Mucosa of descending colon (tissue), 3 donors: ENCODE results near the gene SLC51A. TPM values are rescaled to one million over a fixed set of nuclear protein-coding genes. Genes with fewer than 3 reads are reported as not detected.

Source experiments
- ATAC-seq: fragments of 200-7000 bp; cut with Tn5 transposase; one replicate; pipeline ENCODE4 v1.9.1; 2020; ENCODE audit warnings: mild to moderate bottlenecking, moderate library complexity
- DNase-seq, 3 donors: peaks; one replicate each; pipeline ENCODE4 v3.0.0-alpha.2; 2020
- H3K36me3 ChIP-seq: fragments of 200-600 bp; one replicate; pipeline ENCODE4 v1.8.0; 2021; ENCODE audit warnings: low read depth, mild to moderate bottlenecking
- H3K4me1 ChIP-seq: fragments of 200-600 bp; one replicate; pipeline ENCODE4 v1.8.0; 2021; ENCODE audit warnings: low read depth, mild to moderate bottlenecking
- H3K4me3 ChIP-seq: fragments of 200-600 bp; one replicate; pipeline ENCODE4 v1.8.0; 2021; ENCODE audit warnings: mild to moderate bottlenecking
- H3K9me3 ChIP-seq: fragments of 200-600 bp; one replicate; pipeline ENCODE4 v1.8.0; 2021; ENCODE audit warnings: mild to moderate bottlenecking
- CTCF ChIP-seq: fragments of 200-600 bp; IDR thresholded peaks from one replicate; pipeline ENCODE4 v1.8.0; 2022; ENCODE audit warnings: antibody characterized with exemption, mild to moderate bottlenecking
- intact Hi-C, 2 donors: fragments of 100-400 bp; cut with DNase I in 1 of 2; cut with micrococcal nuclease in 1 of 2; formaldehyde crosslinking; loops; one replicate each; pipeline versions ENCODE4 v1.11.0 to v1.11.1; 2022; cut with DNase I, micrococcal nuclease
- total RNA-seq, 3 donors: library from RNA; stranded (reverse); fragmentation: NEBNext Ultra II Directional in 2 of 3; extraction: Animal tissue kit (Norgen Biotek cat#: 25700) in 2 of 3; gene quantifications; one replicate each; pipeline versions ENCODE4 v1.2.1 to v1.2.4, GENCODE V29; 2021 to 2023
- donor health status: DM: no; HTN: no; CAD: no; lungs with moderate emphysema.
- donor health status: DM: no; HTN: no; CAD: no.
- donor health status: DM: no; HTN: yes; CAD: no.

SLC51A gene
- total RNA-seq, 3 donors from 2014 or later, result 16.4 to 135 (median 22.9) TPM

DNA sequence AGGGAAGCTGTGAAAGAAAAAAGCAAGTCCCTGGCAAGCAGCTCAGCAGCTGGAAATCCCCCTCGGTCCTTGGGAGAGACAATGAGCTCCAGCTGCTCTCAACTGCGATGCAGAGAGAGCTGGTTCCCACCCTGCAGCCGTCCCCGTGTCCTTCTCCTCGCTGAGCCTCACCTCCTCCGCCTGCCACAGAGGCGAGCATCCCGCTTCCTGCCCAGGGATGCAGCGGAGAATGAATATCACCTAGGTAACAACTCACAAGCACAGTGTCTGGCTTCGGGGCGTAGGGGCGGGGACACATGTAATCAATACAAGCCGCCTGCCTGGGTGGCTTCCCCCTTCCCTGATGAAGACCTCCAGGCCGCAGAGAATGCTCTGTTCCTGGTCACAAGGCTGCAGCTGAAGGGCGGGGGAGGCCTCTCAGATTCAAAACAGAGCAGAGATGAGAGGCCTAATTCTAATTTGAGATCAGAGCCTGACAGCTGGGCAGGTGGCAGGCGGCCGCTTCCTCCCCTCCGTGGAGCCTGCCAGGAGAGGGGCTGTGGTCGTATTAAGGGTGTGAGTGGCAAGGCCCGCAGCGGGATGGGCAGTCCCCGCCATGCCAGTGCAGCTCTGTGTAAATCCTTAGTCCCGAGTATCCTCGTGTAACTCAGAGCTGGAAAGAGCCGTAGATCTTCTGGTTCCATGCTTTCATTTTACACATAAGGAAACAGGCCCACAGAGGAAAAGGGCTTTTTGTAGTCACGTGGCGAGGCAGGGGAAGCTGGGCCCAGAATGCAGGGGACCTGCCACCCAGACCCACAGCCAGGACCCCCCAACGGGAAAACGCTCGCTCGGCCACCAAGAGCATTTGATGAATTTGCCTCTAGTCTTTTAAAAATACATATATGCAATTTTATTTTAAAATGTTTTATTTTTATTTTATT is 29.4 kb upstream of the SLC51A start:
- no peak for ATAC-seq
- Histone ChIP-seq H3K4me1 (peaks cover 27% of the 10 kb centered on the region), H3K36me3 (no peaks in the 10 kb centered on the region), H3K9me3 (no peaks in the 10 kb centered on the region), H3K4me3 (no peak overlapping the region)
- intact Hi-C loops, result no loop called here
- no peak for TF ChIP-seq CTCF
- DNase-seq, result peak in 2 of 3 donors; percentile 32 to 48

- Histone ChIP-seq H3K4me1 (peaks cover 35% of the 10 kb centered on the region), H3K9me3 (no peaks in the 10 kb centered on the region), H3K4me3 (no peak overlapping the region), H3K36me3 (no peaks in the 10 kb centered on the region)
- DNase-seq, result peak in 2 of 3 donors; percentile 29 to 63
- ATAC-seq, result no peak
- intact Hi-C loops, result no loop called here
- no peak for TF ChIP-seq CTCF
Measured at GRCh38 chr3:196189566-196190347, 26.6 kb upstream of the SLC51A start.

- TF ChIP-seq CTCF, result no peak
- DNase-seq (peak in 1 of 3 donors; percentile 83), ATAC-seq (peak; percentile 41)
- intact Hi-C loops, result no loop called here
- Histone ChIP-seq H3K9me3 (no peaks in the 10 kb centered on the region), H3K36me3 (no peaks in the 10 kb centered on the region), H3K4me3 (no peak overlapping the region), H3K4me1 (peaks cover 32% of the 10 kb centered on the region)
Measured at GRCh38 chr3:196192036-196192523, 24.3 kb upstream of the SLC51A start.

GRCh38 chr3:196192524-196193051 is 23.7 kb upstream of the SLC51A start:
- Histone ChIP-seq H3K4me3 (no peak overlapping the region), H3K36me3 (no peaks in the 10 kb centered on the region), H3K9me3 (no peaks in the 10 kb centered on the region), H3K4me1 (peaks cover 32% of the 10 kb centered on the region)
- TF ChIP-seq CTCF, result no peak
- intact Hi-C loops, result no loop called here
- DNase-seq (peak; percentile 55 to 79 (median 75)), ATAC-seq (peak; percentile 59)

GRCh38 chr3:196193133-196193735 is 23.1 kb upstream of the SLC51A start:
- intact Hi-C loops, result no loop called here
- no peaks in the 10 kb centered on the region for H3K9me3 ChIP-seq
- H3K4me3 ChIP-seq, result no peak overlapping the region
- no peaks in the 10 kb centered on the region for H3K36me3 ChIP-seq
- no peak for TF ChIP-seq CTCF
- peaks cover 32% of the 10 kb centered on the region for H3K4me1 ChIP-seq
- ATAC-seq (no peak), DNase-seq (peak in 1 of 3 donors; percentile 57)
